A673 (cell line): ENCODE results near the gene SPATA13.

Experiments
- CTCF ChIP-seq: fragments of 300-800, 200-600 bp; sonication (generic); conservative IDR thresholded peaks from 2 replicates; pipeline ENCODE4 v1.5.1; 2017; ENCODE audit warnings: low read depth, mild to moderate bottlenecking, antibody characterized with exemption, low read length, moderate library complexity, mixed read lengths
- EZH2 ChIP-seq: fragments of 200-600 bp; sonication (generic); IDR thresholded peaks from 2 replicates; pipeline ENCODE4 v1.6.1; 2017; ENCODE audit warnings: borderline replicate concordance, low read depth, mild to moderate bottlenecking, mixed read lengths, antibody characterized with exemption, low read length; ENCODE audit not compliant: poor library complexity, severe bottlenecking

- no peak for TF ChIP-seq CTCF
- no peak for TF ChIP-seq EZH2
Measured at GRCh38 chr13:24145240-24145639, 15.3 kb upstream of the SPATA13 start.
